Measurements from ENCODE around the gene GRHPR.

GRCh38 chr9:37410969-37411785 lies 11.3 kb upstream of the GRHPR start:
- TF ChIP-seq EZH2phosphoT487 (conservative IDR thresholded peaks at IDR 0.05; ENCODE audit: low read length): no peak
- TF ChIP-seq, protein P1, sequence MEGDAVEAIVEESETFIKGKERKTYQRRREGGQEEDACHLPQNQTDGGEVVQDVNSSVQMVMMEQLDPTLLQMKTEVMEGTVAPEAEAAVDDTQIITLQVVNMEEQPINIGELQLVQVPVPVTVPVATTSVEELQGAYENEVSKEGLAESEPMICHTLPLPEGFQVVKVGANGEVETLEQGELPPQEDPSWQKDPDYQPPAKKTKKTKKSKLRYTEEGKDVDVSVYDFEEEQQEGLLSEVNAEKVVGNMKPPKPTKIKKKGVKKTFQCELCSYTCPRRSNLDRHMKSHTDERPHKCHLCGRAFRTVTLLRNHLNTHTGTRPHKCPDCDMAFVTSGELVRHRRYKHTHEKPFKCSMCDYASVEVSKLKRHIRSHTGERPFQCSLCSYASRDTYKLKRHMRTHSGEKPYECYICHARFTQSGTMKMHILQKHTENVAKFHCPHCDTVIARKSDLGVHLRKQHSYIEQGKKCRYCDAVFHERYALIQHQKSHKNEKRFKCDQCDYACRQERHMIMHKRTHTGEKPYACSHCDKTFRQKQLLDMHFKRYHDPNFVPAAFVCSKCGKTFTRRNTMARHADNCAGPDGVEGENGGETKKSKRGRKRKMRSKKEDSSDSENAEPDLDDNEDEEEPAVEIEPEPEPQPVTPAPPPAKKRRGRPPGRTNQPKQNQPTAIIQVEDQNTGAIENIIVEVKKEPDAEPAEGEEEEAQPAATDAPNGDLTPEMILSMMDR (IDR thresholded peaks at IDR 0.05; ENCODE audit: insufficient read depth, low read length, poor library complexity, severe bottlenecking): peak; percentile 91
